ENCODE data around the gene GHDC. TPM values are rescaled to one million over a fixed set of nuclear protein-coding genes. Genes with fewer than 3 reads are reported as not detected.
A peak's percentile ranks its signal among the peaks of the same experiment; 100 is the strongest.

Gene GHDC
- total and polyA plus RNA-seq, 2 donors (not counting 3 experiments of a cell fraction or from before 2014, with no cell fraction given) = 9.8 to 11.2 TPM

DNA sequence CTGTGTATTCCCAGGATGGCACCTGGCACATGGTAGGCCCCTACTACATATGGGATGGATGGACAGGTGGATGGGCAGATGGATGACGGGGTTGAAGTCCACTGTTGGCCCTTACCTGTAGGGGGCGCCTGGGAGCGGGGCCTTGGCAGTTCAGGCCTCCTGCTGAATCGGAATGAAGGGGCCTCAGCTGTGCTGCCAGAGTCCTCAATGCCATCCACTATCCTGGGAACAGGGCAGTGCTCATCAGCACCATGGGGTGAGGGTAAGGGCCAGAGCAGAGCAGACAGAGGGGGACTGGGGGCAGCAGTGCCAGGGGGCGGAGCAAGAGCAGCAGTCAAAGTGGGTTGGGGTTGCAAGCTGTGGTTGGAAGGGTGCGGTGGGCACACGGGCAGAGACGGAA is 31.2 kb downstream of the GHDC start:
- Histone ChIP-seq H3K36me3 (ENCODE audit: control insufficient read depth in 2 of 2, extremely low read depth in 1 of 2, insufficient read depth in 2 of 2, low read length in 2 of 2) (no peaks in the 10 kb centered on the region), H2AFZ (ENCODE audit: low read depth, low read length) (no peak overlapping the region), H3K27me3 (ENCODE audit: control insufficient read depth in 2 of 2, insufficient read depth in 2 of 2, low read length in 2 of 2) (no peaks in the 10 kb centered on the region), H3K4me2 (ENCODE audit: insufficient read depth, low read length) (no peak overlapping the region), H3K79me2 (ENCODE audit: control insufficient read depth, insufficient read depth, low read length) (no peaks in the 10 kb centered on the region), H3K4me1 (ENCODE audit: control insufficient read depth, extremely low read depth, insufficient read depth, low read length) (no peaks in the 10 kb centered on the region), H3K4me3 (replicated peaks in 1 of 3; ENCODE audit: insufficient read depth in 1 of 3, low read depth in 1 of 3, low read length in 3 of 3) (no peak overlapping the region), H3K9me1 (replicated peaks; ENCODE audit: control insufficient read depth, extremely low read depth, insufficient read depth, low read length) (no peaks in the 10 kb centered on the region), H4K20me1 (replicated peaks; ENCODE audit: control insufficient read depth, extremely low read depth, insufficient read depth, low read length) (no peaks in the 10 kb centered on the region), H3K9me3 (replicated peaks; ENCODE audit: control insufficient read depth, insufficient read depth, low read length) (no peaks in the 10 kb centered on the region), H3K9ac (replicated peaks; ENCODE audit: extremely low read depth, insufficient read depth, low read length) (no peak overlapping the region), H3K27ac (ENCODE audit: insufficient read depth, low read depth, low read length) (no peak overlapping the region)
- dilution Hi-C loops (cut with MboI; ENCODE audit: extremely low pct_ligation_motif_present, low sequenced_read_pairs) = no loop called here
- ChIA-PET POLR2A (no interaction called here), CTCF (interaction anchor here (1.1 kb wide), 1 partner anchor 16 kb away, joined by 3 read pairs; no protein-coding TSS in a partner anchor)
- no TSS peak for BruUV-seq (replicated peaks)
- DNase-seq (ENCODE audit: low read depth, low spot score) (no peak), FAIRE-seq (no peak)
- TF ChIP-seq, protein P1, sequence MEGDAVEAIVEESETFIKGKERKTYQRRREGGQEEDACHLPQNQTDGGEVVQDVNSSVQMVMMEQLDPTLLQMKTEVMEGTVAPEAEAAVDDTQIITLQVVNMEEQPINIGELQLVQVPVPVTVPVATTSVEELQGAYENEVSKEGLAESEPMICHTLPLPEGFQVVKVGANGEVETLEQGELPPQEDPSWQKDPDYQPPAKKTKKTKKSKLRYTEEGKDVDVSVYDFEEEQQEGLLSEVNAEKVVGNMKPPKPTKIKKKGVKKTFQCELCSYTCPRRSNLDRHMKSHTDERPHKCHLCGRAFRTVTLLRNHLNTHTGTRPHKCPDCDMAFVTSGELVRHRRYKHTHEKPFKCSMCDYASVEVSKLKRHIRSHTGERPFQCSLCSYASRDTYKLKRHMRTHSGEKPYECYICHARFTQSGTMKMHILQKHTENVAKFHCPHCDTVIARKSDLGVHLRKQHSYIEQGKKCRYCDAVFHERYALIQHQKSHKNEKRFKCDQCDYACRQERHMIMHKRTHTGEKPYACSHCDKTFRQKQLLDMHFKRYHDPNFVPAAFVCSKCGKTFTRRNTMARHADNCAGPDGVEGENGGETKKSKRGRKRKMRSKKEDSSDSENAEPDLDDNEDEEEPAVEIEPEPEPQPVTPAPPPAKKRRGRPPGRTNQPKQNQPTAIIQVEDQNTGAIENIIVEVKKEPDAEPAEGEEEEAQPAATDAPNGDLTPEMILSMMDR (IDR thresholded peaks at IDR 0.05; ENCODE audit: extremely low read depth in 1 of 2, insufficient read depth in 1 of 2, low read depth in 1 of 2, low read length in 2 of 2) = peak; percentile 47 to 54
- TF ChIP-seq POLR2A (IDR thresholded peaks at IDR 0.05; ENCODE audit: low read depth, low read length) = no peak
- intact Hi-C loops (cut with micrococcal nuclease) = no loop called here

DNA sequence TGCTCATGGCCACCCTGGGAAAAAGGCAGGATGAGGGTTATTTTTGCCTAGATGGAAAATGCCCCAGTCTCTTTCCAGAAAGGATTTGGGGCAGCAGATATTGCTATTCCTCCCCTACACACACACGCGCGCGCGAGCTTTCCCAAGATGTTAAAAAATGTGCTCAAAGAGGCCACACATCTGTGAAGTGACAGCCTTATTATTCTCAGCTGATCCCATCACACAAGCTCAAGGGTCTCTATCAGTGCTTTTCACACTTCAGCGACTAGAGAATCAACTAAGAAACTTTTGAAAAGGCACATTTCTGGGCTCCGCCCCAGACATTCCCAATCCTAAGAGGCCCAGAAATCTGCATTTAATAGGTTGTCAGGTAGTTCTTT is 33.8 kb downstream of the GHDC start:
- Histone ChIP-seq H3K4me1 (ENCODE audit: control insufficient read depth, extremely low read depth, insufficient read depth, low read length) (peaks cover 3% of the 10 kb centered on the region), H3K4me3 (replicated peaks in 1 of 3; ENCODE audit: insufficient read depth in 1 of 3, low read depth in 1 of 3, low read length in 3 of 3) (no peak overlapping the region), H3K27me3 (ENCODE audit: control insufficient read depth in 2 of 2, insufficient read depth in 2 of 2, low read length in 2 of 2) (no peaks in the 10 kb centered on the region), H2AFZ (ENCODE audit: low read depth, low read length) (no peak overlapping the region), H3K79me2 (ENCODE audit: control insufficient read depth, insufficient read depth, low read length) (no peaks in the 10 kb centered on the region), H3K36me3 (ENCODE audit: control insufficient read depth in 2 of 2, extremely low read depth in 1 of 2, insufficient read depth in 2 of 2, low read length in 2 of 2) (no peaks in the 10 kb centered on the region), H3K27ac (ENCODE audit: insufficient read depth, low read depth, low read length) (no peak overlapping the region), H3K9ac (replicated peaks; ENCODE audit: extremely low read depth, insufficient read depth, low read length) (no peak overlapping the region), H3K9me3 (replicated peaks; ENCODE audit: control insufficient read depth, insufficient read depth, low read length) (no peaks in the 10 kb centered on the region), H4K20me1 (replicated peaks; ENCODE audit: control insufficient read depth, extremely low read depth, insufficient read depth, low read length) (no peaks in the 10 kb centered on the region), H3K9me1 (replicated peaks; ENCODE audit: control insufficient read depth, extremely low read depth, insufficient read depth, low read length) (no peaks in the 10 kb centered on the region), H3K4me2 (ENCODE audit: insufficient read depth, low read length) (no peak overlapping the region)
- POLR2A ChIA-PET = no interaction called here
- no peak for FAIRE-seq
- intact Hi-C loops (cut with micrococcal nuclease) (no loop called here), dilution Hi-C loops (cut with MboI; ENCODE audit: extremely low pct_ligation_motif_present, low sequenced_read_pairs) (no loop called here)
- no peak for DNase-seq (ENCODE audit: low read depth, low spot score)
- no TSS peak for BruUV-seq (replicated peaks)
- CTCF ChIA-PET = interaction anchor here (0.6 kb wide), 1 partner anchor 143 kb away, joined by 3 read pairs; the partner anchor contains the start of gene DNAJC7
- TF ChIP-seq GATA2 (IDR thresholded peaks at IDR 0.05; ENCODE audit: insufficient read depth, insufficient read length, low read depth, low read length) = no peak
- TF ChIP-seq POLR2A (IDR thresholded peaks at IDR 0.05; ENCODE audit: low read depth, low read length) = no peak
- no peak for TF ChIP-seq EZH2 (IDR thresholded peaks at IDR 0.05; ENCODE audit: borderline replicate concordance, low read depth, low read length, severe bottlenecking)
- TF ChIP-seq, protein P1 (IDR thresholded peaks at IDR 0.05; ENCODE audit: extremely low read depth in 1 of 2, insufficient read depth in 1 of 2, low read depth in 1 of 2, low read length in 2 of 2) = no peak
- TF ChIP-seq FOS (IDR thresholded peaks at IDR 0.05; ENCODE audit: borderline replicate concordance, insufficient read depth, low read length) = no peak
- TF ChIP-seq MAX (IDR thresholded peaks at IDR 0.05; ENCODE audit: insufficient read depth, insufficient read length) = no peak
- no peak for TF ChIP-seq MYC (IDR thresholded peaks at IDR 0.05; ENCODE audit: low read depth, low read length)

Measured in endothelial cell of umbilical vein (primary cell).